HG02870 (cell line): ENCODE measurements around the gene EVA1B.

Experiments
- ATAC-seq: cut with Tn5 transposase; IDR thresholded peaks from one replicate; pipeline ENCODE4 v1.9.1; 2021; ENCODE audit warnings: mild to moderate bottlenecking, moderate library complexity; ENCODE audit not compliant: unreplicated experiment

EVA1B gene

GRCh38 chr1:36346741-36347370, 23.4 kb upstream of the EVA1B start:
- no peak for ATAC-seq

GRCh38 chr1:36345353-36345752, 21.9 kb upstream of the EVA1B start:
- no peak for ATAC-seq

DNA sequence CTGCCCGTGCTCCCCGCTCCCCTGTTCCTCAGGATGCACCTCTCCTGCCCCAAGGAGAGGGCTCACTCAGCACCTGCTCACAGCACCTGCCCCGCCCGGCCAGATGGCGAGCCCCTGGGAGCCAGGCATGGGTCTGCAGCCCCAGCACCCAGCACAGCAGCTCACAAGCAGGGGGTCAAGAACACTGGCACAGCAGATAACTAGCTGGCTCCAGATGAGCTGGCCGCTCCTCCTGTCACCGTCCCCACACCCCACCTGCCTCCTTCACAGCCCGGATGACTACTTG, 20.9 kb upstream of the EVA1B start:
- ATAC-seq, result no peak

DNA sequence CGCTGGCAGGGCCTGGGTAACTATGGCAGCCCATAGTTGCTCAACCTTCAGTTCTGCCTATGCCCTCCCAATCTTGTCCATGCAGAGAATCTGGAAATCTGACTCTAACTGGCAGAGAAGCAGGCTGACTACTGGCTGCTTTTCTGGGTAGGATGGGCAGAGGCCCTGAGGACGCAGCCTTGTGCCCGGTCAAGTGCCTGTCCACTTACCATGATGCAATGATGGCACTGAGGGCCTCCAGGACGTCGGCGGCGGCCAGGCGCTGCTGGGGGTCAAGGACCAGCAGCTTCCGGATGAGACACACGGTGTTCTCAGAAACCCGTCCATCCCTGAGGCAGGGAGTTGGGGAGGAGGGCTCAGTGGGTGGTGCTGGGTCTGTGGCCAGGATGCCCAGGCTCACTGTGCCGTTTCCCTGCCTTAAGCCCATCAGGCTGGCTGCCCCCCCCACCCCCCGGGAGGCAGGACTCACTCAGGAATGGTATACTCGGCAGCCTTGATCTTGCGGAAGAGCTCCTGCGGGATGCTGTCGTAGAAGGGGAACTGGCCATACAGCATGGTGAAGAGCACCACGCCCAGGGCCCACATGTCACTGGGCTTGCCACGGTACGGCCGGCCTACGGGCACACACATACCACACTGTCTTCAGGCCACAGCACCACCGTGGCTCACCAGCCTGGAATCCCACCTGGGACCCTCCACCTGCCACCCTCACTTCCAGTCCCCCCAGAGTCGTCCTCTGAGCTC, 20.4 kb upstream of the EVA1B start:
- ATAC-seq, result no peak

GRCh38 chr1:36342426-36343185, 19.2 kb upstream of the EVA1B start:
- ATAC-seq, result no peak

GRCh38 chr1:36341626-36342320, 18.3 kb upstream of the EVA1B start:
- ATAC-seq, result no peak

DNA sequence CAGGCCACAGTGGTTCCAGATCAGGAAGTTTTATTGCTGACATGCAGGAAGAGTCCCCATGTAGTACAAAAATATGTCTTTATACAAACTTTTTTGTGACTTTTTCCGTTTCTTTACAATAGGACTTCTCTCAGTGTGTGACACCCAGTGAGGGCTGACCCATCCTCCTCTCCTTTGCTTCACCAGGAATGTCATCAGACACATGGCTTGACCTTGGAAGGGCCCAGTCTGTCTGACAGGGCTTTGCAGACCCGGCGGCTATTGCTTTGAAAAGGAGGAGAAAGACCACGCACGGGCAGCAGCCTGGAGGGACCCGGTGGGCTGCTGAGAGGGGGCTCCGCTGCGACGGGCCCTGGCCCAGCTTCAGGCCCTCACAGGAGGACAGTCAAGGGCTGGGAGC, 16.2 kb upstream of the EVA1B start:
- ATAC-seq, result no peak

DNA sequence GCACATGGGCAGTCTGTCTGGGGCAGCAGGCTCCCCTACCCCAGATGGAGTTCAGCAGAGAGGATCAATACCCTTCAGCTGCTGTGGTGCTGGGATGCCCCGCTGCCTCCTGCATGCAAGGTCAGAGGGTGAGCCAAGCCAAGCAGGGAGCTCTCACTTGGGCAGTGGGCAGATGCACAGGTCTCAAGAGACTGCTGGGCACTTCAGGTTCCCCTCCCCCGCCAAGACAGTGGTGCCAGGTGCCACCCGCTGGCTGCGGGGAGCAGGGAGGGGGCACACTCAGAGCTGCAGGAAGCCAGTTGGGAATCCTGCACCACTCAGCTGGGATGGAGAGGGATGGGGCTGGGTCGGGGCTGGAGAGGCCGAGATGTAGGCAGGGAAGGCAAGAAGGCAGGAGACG, 15.8 kb upstream of the EVA1B start:
- ATAC-seq, result no peak

- no peak for ATAC-seq
Observed at GRCh38 chr1:36337830-36338229, 14.4 kb upstream of the EVA1B start.

- ATAC-seq, result no peak
Observed at GRCh38 chr1:36330940-36331339, 7.5 kb upstream of the EVA1B start.

GRCh38 chr1:36329817-36330216, 6.4 kb upstream of the EVA1B start:
- no peak for ATAC-seq

GRCh38 chr1:36328713-36329112, 5.3 kb upstream of the EVA1B start:
- no peak for ATAC-seq

DNA sequence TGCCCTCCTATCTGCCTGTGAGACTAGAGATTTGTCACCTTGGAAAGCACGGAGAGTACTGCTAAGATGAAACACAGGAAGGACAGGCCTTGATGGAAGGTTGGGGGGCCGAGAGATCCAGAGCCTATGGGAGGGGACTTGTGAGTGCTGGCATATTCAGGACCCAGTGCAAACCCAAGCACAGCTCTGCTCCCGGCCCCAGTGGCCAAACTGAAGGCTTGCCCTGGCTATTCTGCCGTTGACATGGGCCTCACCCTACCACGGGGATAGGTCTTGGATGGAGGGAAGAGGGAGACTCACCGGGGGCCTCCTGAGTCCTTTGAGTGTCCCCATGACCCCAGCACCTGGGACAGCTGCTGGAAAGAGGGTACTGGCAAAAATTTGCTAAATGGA, 4.6 kb upstream of the EVA1B start:
- no peak for ATAC-seq

GRCh38 chr1:36327421-36328087, 4.1 kb upstream of the EVA1B start:
- no peak for ATAC-seq

- ATAC-seq, result no peak
Observed at GRCh38 chr1:36326499-36326898, 3.1 kb upstream of the EVA1B start.

DNA sequence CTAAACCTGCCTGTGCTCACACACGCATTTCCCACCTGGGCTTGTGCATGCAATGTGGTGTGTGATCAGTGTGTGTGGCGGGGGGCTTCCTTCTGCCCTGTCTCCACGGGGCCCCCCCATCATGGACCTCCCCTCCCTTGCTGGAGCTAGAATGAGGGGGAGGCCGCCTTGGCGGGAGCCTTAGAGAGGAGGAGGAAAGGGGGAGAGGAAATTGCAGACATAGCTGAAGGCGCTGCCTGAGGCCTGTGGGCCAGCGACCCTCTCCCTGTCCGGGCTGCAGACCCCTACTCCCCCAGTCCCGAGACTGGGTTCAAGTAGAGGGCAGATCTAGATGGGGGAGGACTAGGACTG, 883 bp upstream of the EVA1B start:
- no peak for ATAC-seq

DNA sequence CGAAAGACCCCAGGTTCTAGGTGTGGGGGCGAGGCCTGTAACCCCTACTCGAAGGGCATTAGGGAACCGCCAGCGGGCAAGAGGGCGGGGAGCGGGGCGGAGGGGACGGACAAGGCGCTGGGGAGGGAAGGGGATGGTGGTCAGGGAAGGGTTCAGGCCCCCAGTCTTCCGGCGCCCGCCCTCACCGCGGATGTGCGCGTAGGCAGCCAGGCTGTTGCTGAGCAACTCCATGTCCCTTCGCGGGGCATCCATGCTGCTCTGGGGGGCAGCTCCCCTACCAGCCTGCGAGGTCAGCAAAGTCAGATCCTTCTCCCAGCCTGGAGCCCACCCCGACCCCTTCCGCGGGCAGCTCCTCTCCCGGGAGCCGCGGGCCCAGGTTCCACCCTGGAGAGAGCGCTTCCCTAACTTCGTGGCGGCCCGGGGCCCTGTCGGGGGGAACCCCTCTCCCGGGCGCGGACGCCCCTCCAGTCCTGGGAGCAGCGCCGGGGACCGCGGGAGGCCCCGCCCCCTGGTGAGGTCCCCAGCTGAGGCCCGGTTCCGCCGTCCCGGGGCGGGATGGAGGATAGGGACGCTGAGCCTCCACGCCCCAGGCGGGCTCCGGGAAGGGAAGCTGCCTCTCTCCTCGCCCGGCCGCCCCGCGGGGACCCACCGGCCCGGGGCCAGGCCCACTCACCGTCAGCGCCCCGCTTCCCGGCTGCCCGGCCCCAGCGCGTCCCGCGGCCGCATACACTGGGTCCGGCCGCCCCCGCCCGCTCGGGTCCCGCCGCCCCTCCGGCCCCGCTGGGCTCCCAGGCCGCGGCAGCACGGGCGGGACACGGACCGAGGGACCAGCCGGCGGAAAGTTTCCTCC, 434 bp downstream of the EVA1B start:
- no peak for ATAC-seq

GRCh38 chr1:36322041-36322785, 1.2 kb downstream of the EVA1B start:
- no peak for ATAC-seq

DNA sequence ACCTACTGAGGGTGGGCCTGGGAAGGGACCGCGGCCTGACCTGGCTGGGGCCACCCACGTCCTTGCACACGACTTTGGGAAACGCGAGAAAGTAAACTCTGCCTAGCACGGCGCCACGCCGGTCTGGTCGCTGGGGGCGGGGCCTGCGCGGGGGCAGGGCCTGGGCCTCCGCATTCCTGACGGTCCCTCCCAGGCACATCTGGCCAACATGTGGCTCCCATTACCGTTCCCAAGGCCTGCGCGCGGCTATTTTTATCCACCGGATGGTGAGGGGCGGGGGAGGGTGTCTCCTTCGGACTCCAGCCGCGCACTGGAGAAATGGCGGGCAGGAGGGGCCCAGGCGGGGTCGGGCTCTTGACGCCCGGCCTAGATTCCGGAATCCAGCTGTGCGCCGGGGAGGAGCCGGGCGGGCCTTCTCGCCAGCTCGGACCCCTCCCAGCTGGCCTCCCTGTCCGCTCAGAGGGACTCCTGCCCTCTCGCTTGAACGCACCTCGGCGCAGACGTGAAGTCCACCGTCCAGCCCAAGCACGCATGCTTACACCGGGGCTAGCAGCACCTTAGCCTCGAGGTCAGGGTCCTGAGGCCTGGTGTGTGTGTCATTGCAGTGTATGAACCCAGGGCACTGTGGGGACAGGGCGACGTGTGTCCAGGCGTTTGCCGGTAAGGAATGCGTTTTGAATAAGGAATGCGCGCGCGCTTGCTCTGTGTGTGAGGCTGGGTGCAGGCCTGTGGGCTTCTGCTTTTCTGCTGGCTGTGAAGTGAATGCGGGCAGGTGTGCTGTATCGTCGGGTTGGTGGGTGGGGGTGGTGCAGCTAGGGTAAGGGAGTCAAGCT, 2.1 kb downstream of the EVA1B start:
- no peak for ATAC-seq
